DOHH2 (cell line): ENCODE data around the gene NOP53.

Experiments used
- H3F3A ChIP-seq: fragments of 200-600 bp; sonication (generic), shearing (Covaris generic); 2 replicates; pipeline ENCODE4 v1.6.0; 2016; ENCODE audit warnings: antibody characterized with exemption, mild to moderate bottlenecking; ENCODE audit not compliant: control insufficient read depth, insufficient read depth
- H3K27ac ChIP-seq: fragments of 200-600 bp; sonication (generic); 2 replicates; pipeline ENCODE4 v1.5.1; 2014; ENCODE audit warnings: low read depth, mild to moderate bottlenecking, low read length, moderate library complexity
- H3K27me3 ChIP-seq: fragments of 200-600 bp; sonication (generic); 2 replicates; pipeline ENCODE4 v1.6.1; 2014; ENCODE audit warnings: mild to moderate bottlenecking, low read length, mixed read lengths; ENCODE audit not compliant: control insufficient read depth
- H3K36me3 ChIP-seq: fragments of 200-600 bp; sonication (generic); 2 replicates; pipeline ENCODE4 v1.6.1; 2014; ENCODE audit warnings: mild to moderate bottlenecking, low read length, moderate library complexity, mixed read lengths; ENCODE audit not compliant: control insufficient read depth
- H3K4me1 ChIP-seq: fragments of 200-600 bp; sonication (generic); 2 replicates; pipeline ENCODE4 v1.6.1; 2014; ENCODE audit warnings: mild to moderate bottlenecking, low read length, mixed read lengths; ENCODE audit not compliant: control insufficient read depth
- H3K4me2 ChIP-seq: fragments of 200-600 bp; sonication (generic); 2 replicates; pipeline ENCODE4 v1.6.0; 2014; ENCODE audit warnings: mild to moderate bottlenecking, low read length, moderate library complexity
- H3K4me3 ChIP-seq: fragments of 200-600 bp; sonication (generic); 2 replicates; pipeline ENCODE4 v1.5.1; 2014; ENCODE audit warnings: mild to moderate bottlenecking, low read length, mixed read lengths
- H3K79me2 ChIP-seq: fragments of 200-600 bp; sonication (generic); 2 replicates; pipeline ENCODE4 v1.6.1; 2014; ENCODE audit warnings: mild to moderate bottlenecking, low read length, mixed read lengths; ENCODE audit not compliant: control insufficient read depth
- H3K9me2 ChIP-seq: fragments of 200-600 bp; sonication (generic); replicated peaks from 2 replicates; pipeline ENCODE4 v1.6.1; 2014; ENCODE audit warnings: mild to moderate bottlenecking, low read length, mixed read lengths; ENCODE audit not compliant: control insufficient read depth
- H3K9me3 ChIP-seq: fragments of 200-600 bp; sonication (generic); 2 replicates; pipeline ENCODE4 v1.6.1; 2014; ENCODE audit warnings: antibody characterized with exemption, low read length, mixed read lengths; ENCODE audit not compliant: control insufficient read depth, insufficient read depth
- H4K20me1 ChIP-seq: fragments of 200-600 bp; sonication (generic); 2 replicates; pipeline ENCODE4 v1.6.0; 2014; ENCODE audit warnings: low read depth, mild to moderate bottlenecking, antibody characterized with exemption, low read length, moderate library complexity; ENCODE audit not compliant: control insufficient read depth, insufficient read depth
- EZH2phosphoT487 ChIP-seq: fragments of 200-600 bp; sonication (generic); IDR thresholded peaks from 2 replicates; pipeline ENCODE4 v1.6.1; 2017; ENCODE audit warnings: borderline replicate concordance, mild to moderate bottlenecking, antibody characterized with exemption, low read length, moderate library complexity, mixed read lengths
- TF ChIP-seq, protein P1 (sequence below): fragments of 200-600 bp; sonication (generic); IDR thresholded peaks from one replicate; pipeline ENCODE4 v1.5.1; 2014; ENCODE audit warnings: antibody characterized with exemption, mild to moderate bottlenecking, low read depth, low read length; ENCODE audit not compliant: poor library complexity, severe bottlenecking

NOP53 gene

DNA sequence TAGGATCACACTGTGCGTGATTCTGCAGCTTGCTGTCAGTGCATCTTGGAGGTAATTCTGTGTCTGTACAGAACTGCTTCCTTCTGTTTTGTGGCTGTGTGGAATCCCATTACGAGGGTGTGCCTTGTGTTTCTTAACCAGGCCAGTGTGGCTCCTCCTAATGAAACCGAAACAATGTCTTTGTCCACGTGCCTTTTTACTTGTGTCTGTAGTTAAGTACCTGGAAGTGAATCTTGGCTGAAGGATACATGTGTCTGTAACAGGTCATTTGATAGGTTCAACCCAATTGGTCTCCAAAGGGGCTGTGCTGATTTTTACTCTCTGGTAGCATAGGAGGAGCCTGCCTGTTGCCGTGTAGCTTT is 13.1 kb downstream of the NOP53 start:
- no peaks in the 10 kb centered on the region for H3K27me3 ChIP-seq
- no peaks in the 10 kb centered on the region for H3K9me2 ChIP-seq
- H3K36me3 ChIP-seq, result peaks cover 58% of the 10 kb centered on the region
- no peak for TF ChIP-seq EZH2phosphoT487
- TF ChIP-seq, protein P1, sequence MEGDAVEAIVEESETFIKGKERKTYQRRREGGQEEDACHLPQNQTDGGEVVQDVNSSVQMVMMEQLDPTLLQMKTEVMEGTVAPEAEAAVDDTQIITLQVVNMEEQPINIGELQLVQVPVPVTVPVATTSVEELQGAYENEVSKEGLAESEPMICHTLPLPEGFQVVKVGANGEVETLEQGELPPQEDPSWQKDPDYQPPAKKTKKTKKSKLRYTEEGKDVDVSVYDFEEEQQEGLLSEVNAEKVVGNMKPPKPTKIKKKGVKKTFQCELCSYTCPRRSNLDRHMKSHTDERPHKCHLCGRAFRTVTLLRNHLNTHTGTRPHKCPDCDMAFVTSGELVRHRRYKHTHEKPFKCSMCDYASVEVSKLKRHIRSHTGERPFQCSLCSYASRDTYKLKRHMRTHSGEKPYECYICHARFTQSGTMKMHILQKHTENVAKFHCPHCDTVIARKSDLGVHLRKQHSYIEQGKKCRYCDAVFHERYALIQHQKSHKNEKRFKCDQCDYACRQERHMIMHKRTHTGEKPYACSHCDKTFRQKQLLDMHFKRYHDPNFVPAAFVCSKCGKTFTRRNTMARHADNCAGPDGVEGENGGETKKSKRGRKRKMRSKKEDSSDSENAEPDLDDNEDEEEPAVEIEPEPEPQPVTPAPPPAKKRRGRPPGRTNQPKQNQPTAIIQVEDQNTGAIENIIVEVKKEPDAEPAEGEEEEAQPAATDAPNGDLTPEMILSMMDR, result no peak
- H3K4me2 ChIP-seq, result no peak overlapping the region
- H3K4me1 ChIP-seq, result no peaks in the 10 kb centered on the region
- H3F3A ChIP-seq, result 0 out of 2 replicates have a peak, but pooled peaks cover 3% of the 10 kb centered on the region
- H3K27ac ChIP-seq, result no peak overlapping the region
- H3K4me3 ChIP-seq, result no peak overlapping the region
- no peaks in the 10 kb centered on the region for H4K20me1 ChIP-seq
- H3K79me2 ChIP-seq, result no peaks in the 10 kb centered on the region
- H3K9me3 ChIP-seq, result no peaks in the 10 kb centered on the region

DNA sequence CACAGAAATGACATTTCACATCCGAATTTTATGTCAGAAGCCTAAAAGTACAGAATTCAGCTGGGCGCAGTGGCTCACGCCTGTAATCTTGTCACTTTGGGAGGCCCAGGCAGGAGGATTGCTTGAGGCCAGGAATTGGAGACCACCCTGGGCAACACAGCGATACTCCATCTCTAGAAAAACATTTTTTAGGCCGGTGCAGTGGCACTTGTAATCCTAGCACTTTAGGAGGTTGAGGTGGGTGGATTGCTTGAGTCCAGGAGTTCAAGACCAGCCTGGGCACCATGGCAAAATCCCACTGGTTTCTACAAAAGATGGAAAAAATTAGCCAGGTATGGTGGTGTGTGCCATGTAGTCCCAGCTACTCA is 15.3 kb downstream of the NOP53 start:
- no peaks in the 10 kb centered on the region for H4K20me1 ChIP-seq
- H3F3A ChIP-seq, result 0 out of 2 replicates have a peak, but pooled peaks cover 3% of the 10 kb centered on the region
- H3K36me3 ChIP-seq, result peaks cover 36% of the 10 kb centered on the region
- H3K4me3 ChIP-seq, result no peak overlapping the region
- no peaks in the 10 kb centered on the region for H3K4me1 ChIP-seq
- H3K27me3 ChIP-seq, result no peaks in the 10 kb centered on the region
- no peaks in the 10 kb centered on the region for H3K9me3 ChIP-seq
- H3K4me2 ChIP-seq, result no peak overlapping the region
- H3K79me2 ChIP-seq, result no peaks in the 10 kb centered on the region
- H3K27ac ChIP-seq, result no peak overlapping the region
- no peaks in the 10 kb centered on the region for H3K9me2 ChIP-seq
- TF ChIP-seq, protein P1, result no peak
- TF ChIP-seq EZH2phosphoT487, result no peak

DNA sequence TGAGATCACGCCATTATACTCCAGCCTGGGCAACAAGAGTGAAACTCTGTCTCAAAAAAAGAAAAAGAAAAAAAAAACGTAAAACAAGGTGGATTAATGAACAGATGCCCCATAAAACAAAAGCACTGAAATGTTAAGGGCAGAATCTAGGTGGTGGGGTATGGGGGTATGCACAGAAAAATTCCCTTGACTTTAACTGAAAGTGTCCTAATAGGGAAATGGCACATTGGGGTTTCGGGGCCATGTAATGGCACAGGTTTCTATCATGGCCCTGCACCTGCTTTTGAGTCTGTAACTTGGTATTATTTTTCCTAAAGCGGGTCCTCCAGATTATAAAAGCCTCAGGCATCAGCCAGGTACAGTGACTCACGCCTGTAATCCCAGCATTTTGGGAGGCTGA is 16.2 kb downstream of the NOP53 start:
- no peak overlapping the region for H3K27ac ChIP-seq
- H3K27me3 ChIP-seq, result no peaks in the 10 kb centered on the region; the same call in 1 of the 2 replicates
- TF ChIP-seq, protein P1, result no peak
- TF ChIP-seq EZH2phosphoT487, result no peak
- no peaks in the 10 kb centered on the region for H3K79me2 ChIP-seq
- no peak overlapping the region for H3K4me3 ChIP-seq
- H3K36me3 ChIP-seq, result peaks cover 26% of the 10 kb centered on the region
- no peak overlapping the region for H3K4me2 ChIP-seq
- no peaks in the 10 kb centered on the region for H4K20me1 ChIP-seq
- H3K9me2 ChIP-seq, result no peaks in the 10 kb centered on the region
- no peaks in the 10 kb centered on the region for H3K9me3 ChIP-seq
- no peaks in the 10 kb centered on the region for H3K4me1 ChIP-seq
- 0 out of 2 replicates have a peak, but pooled peaks cover 3% of the 10 kb centered on the region for H3F3A ChIP-seq

DNA sequence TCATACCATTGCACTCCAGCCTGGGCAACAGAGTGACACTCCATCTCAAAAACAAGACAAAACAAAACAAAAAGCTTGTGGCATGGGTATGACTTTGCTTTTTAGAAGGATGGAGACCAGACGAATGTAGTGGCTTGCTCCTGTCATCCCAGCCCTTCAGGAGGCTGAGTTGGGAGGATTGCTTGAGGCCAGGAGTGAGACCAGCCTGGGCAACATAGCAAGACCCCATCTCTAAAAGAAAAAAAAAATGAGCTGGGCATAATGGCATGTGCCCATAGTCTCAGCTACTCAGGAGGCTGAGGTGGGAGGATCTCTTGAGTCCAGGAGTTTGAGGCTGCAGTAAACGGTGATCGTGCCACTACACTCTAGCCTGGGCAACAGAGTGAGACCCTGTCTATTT is 16.8 kb downstream of the NOP53 start:
- Histone ChIP-seq H3K36me3 (peaks cover 20% of the 10 kb centered on the region), H3K9me3 (no peaks in the 10 kb centered on the region), H3F3A (0 out of 2 replicates have a peak, but pooled peaks cover 3% of the 10 kb centered on the region), H3K79me2 (no peaks in the 10 kb centered on the region), H3K4me1 (no peaks in the 10 kb centered on the region), H4K20me1 (no peaks in the 10 kb centered on the region), H3K4me2 (no peak overlapping the region), H3K27ac (no peak overlapping the region), H3K4me3 (no peak overlapping the region), H3K27me3 (no peaks in the 10 kb centered on the region; the same call in 1 of the 2 replicates), H3K9me2 (no peaks in the 10 kb centered on the region)
- TF ChIP-seq, protein P1, result no peak
- no peak for TF ChIP-seq EZH2phosphoT487
